GM12878 (cell line): ENCODE data around the gene SLC22A23. TPM values are rescaled to one million over a fixed set of nuclear protein-coding genes. Genes with fewer than 3 reads are reported as not detected.

Source experiments
- ATAC-seq: fragments of 200-7000 bp; cut with Tn5 transposase; 3 replicates; pipeline ENCODE4 v1.9.1; 2020; ENCODE audit warnings: mild to moderate bottlenecking, moderate library complexity
- BruUV-seq: library from RNA; stranded (reverse); fragments of 400-500 nt; replicated peaks from 2 replicates; lab custom pipeline; 2021; lab: Mats Ljungman, UMichigan
- CTCF ChIA-PET: fragments of 300-600 bp; sonication (Branson Sonifier 250); formaldehyde crosslinking; extraction: SDS; loops from one replicate; lab custom pipeline; 2021; ENCODE audit warnings: inconsistent platforms; lab: Yijun Ruan, JAX
- POLR2A ChIA-PET: fragments of 350-600 bp; formaldehyde crosslinking; extraction: SDS; loops from one replicate; lab custom pipeline; 2021; ENCODE audit warnings: inconsistent platforms; lab: Charles Lee
- RAD21 ChIA-PET: fragments of 300-600 bp; sonication (Branson Sonifier 250); formaldehyde crosslinking; loops from one replicate; lab custom pipeline; 2023; ENCODE audit warnings: antibody characterized with exemption; ENCODE audit not compliant: unreplicated experiment; lab: Charles Lee
- SMC1A ChIA-PET: fragments of 300-600 bp; sonication (Branson Sonifier 250); formaldehyde crosslinking; loops from one replicate; lab custom pipeline; 2023; ENCODE audit not compliant: unreplicated experiment, uncharacterized antibody; lab: Charles Lee
- DNase-seq: peaks from one replicate; pipeline ENCODE4 v3.0.0-alpha.2; 2011; ENCODE audit warnings: low read depth, low spot score
- FAIRE-seq: peaks from 3 replicates; lab custom pipeline; 2011; peaks lifted over from hg19 to GRCh38; lab: Jason Lieb, UNC
- H2AFZ ChIP-seq: 2 replicates; pipeline ENCODE4 v1.6.0; 2011; ENCODE audit warnings: low read depth, low read length, control low read depth; ENCODE audit not compliant: control insufficient read depth
- H3K27ac ChIP-seq: 2 replicates; pipeline ENCODE4 v1.5.1; 2011; ENCODE audit warnings: control low read depth; ENCODE audit not compliant: control insufficient read depth, insufficient read depth
- H3K27me3 ChIP-seq, 2 experiments: replicated peaks in 1 of 2; 2 replicates each; pipeline versions ENCODE4 v1.6.0 to v1.6.1; 2011; ENCODE audit warnings: low read length in 1 of 2; ENCODE audit not compliant: control insufficient read depth in 2 of 2, insufficient read depth in 2 of 2
- H3K36me3 ChIP-seq, 2 experiments: 2 replicates each; pipeline ENCODE4 v1.5.1; 2011; ENCODE audit warnings: low read length in 1 of 2; ENCODE audit not compliant: control insufficient read depth in 2 of 2, insufficient read depth in 2 of 2
- H3K4me1 ChIP-seq: 2 replicates; pipeline ENCODE4 v1.6.1; 2011; ENCODE audit warnings: mild to moderate bottlenecking, low read length, moderate library complexity, mixed read lengths; ENCODE audit not compliant: control insufficient read depth, insufficient read depth
- H3K4me2 ChIP-seq: 2 replicates; pipeline ENCODE4 v1.6.0; 2011; ENCODE audit warnings: control low read depth; ENCODE audit not compliant: control insufficient read depth, insufficient read depth
- H3K4me3 ChIP-seq: fragments of 200-600 bp; sonication (generic); 2 replicates; pipeline ENCODE4 v1.5.1; 2016
- H3K79me2 ChIP-seq: 2 replicates; pipeline ENCODE4 v1.6.0; 2011; ENCODE audit warnings: low read length; ENCODE audit not compliant: control insufficient read depth, insufficient read depth
- H3K9ac ChIP-seq: 2 replicates; pipeline ENCODE4 v1.8.0; 2011; ENCODE audit warnings: low read length, control low read depth, mixed read lengths; ENCODE audit not compliant: control insufficient read depth, insufficient read depth
- H3K9me3 ChIP-seq: replicated peaks from 3 replicates; pipeline ENCODE4 v1.5.1; 2011; ENCODE audit warnings: mild to moderate bottlenecking, low read length; ENCODE audit not compliant: control insufficient read depth, insufficient read depth
- H4K20me1 ChIP-seq: 2 replicates; pipeline ENCODE4 v1.6.0; 2011; ENCODE audit not compliant: control insufficient read depth, insufficient read depth
- CBFB ChIP-seq: IDR thresholded peaks from 2 replicates; pipeline ENCODE4 v1.6.1; 2016; ENCODE audit warnings: antibody characterized with exemption, low read depth
- CBX5 ChIP-seq: sonication (generic); IDR thresholded peaks from 2 replicates; pipeline ENCODE4 v1.6.1; 2016; ENCODE audit warnings: low read depth, moderate library complexity, mild to moderate bottlenecking, inconsistent platforms
- CREB1 ChIP-seq: IDR thresholded peaks from 2 replicates; pipeline ENCODE4 v1.6.1; 2012; ENCODE audit warnings: low read depth, mild to moderate bottlenecking, inconsistent platforms
- CREM ChIP-seq: IDR thresholded peaks from 2 replicates; pipeline ENCODE4 v1.6.1; 2014; ENCODE audit warnings: antibody characterized with exemption, low read depth
- DPF2 ChIP-seq: fragments of 450-650 bp; IDR thresholded peaks from 2 replicates; pipeline ENCODE4 v1.6.1; 2017; ENCODE audit warnings: mild to moderate bottlenecking
- HDGF ChIP-seq: fragments of 450-650 bp; IDR thresholded peaks from 2 replicates; pipeline ENCODE4 v1.6.1; 2016; ENCODE audit warnings: antibody characterized with exemption
- JUND ChIP-seq: IDR thresholded peaks from 2 replicates; pipeline ENCODE4 v1.6.1; 2012; ENCODE audit warnings: low read depth, mild to moderate bottlenecking, low read length, improper control_type of control experiment, moderate library complexity
- SP1 ChIP-seq: IDR thresholded peaks from one replicate; pipeline ENCODE4 v1.6.1; 2011; ENCODE audit warnings: low read depth, low read length
- STAT1 ChIP-seq: fragments of 450-650 bp; conservative IDR thresholded peaks from 2 replicates; pipeline ENCODE4 v1.6.1; 2014; ENCODE audit warnings: antibody characterized with exemption, mild to moderate bottlenecking
- WRNIP1 ChIP-seq: IDR thresholded peaks from 2 replicates; pipeline ENCODE4 v1.6.1; 2011; ENCODE audit warnings: low read depth, low read length, improper control_type of control experiment, borderline replicate concordance
- ZBED1 ChIP-seq: IDR thresholded peaks from 2 replicates; pipeline ENCODE4 v1.6.1; 2016; ENCODE audit warnings: borderline replicate concordance
- ZBTB33 ChIP-seq: fragments of 450-650 bp; IDR thresholded peaks from 2 replicates; pipeline ENCODE4 v1.6.1; 2017; ENCODE audit warnings: mild to moderate bottlenecking
- ZBTB40 ChIP-seq: fragments of 450-650 bp; IDR thresholded peaks from 2 replicates; pipeline ENCODE4 v1.6.1; 2016; ENCODE audit warnings: mild to moderate bottlenecking, moderate library complexity, borderline replicate concordance
- ZSCAN29 ChIP-seq: fragments of 450-650 bp; IDR thresholded peaks from 2 replicates; pipeline ENCODE4 v1.6.1; 2017; ENCODE audit warnings: mild to moderate bottlenecking, moderate library complexity
- WGBS: methylation state at CpG from one replicate; pipeline ENCODE4 v1.1.6; 2016; ENCODE audit warnings: low lambda C conversion rate; ENCODE audit not compliant: insufficient replicate concordance, insufficient coverage; ENCODE audit errors: missing lambda C conversion rate; 5-methylcytosine and 5-hydroxymethylcytosine counted together
- in situ Hi-C: fragments of 300-500 bp; cut with MboI; formaldehyde crosslinking; loops from 9 replicates; pipeline ENCODE4 v1.14.3; 2018; ENCODE audit warnings: mixed read lengths
- intact Hi-C: fragments of 100-400 bp; cut with micrococcal nuclease; formaldehyde crosslinking; loops from one replicate; pipeline ENCODE4 v1.14.2; 2022; ENCODE audit not compliant: unreplicated experiment
- polyA plus RNA-seq, 11 experiments: library from polyadenylated mRNA; depleted of rRNA in 4 of 11; unstranded in 6 of 11; stranded (reverse) in 5 of 11; fragments of >200 nt; fragmentation: Nextera tagmentation in 4 of 11; fragmentation: Illumina TruSeq in 1 of 11; extraction: Ambion mirVana in 4 of 11; extraction: Trizol in 1 of 11; gene quantifications; 1 replicate in 1 of 11; 2 replicates in 10 of 11; pipeline versions ENCODE4 v1.2.1 to v1.2.3, GENCODE V29; 2011 to 2016; ENCODE audit warnings: inconsistent platforms in 2 of 11, missing spikeins in 2 of 11, low read depth in 1 of 11
- total RNA-seq, 4 experiments: library from RNA; depleted of rRNA in 3 of 4; stranded (reverse); fragments of >200 nt in 3 of 4; fragmentation: Illumina TruSeq in 1 of 4; extraction: Trizol in 1 of 4; gene quantifications; 2 replicates each; pipeline versions ENCODE4 v1.2.1 to v1.2.3, GENCODE V29; 2013 to 2021
- TF ChIP-seq, protein P1 (sequence below): fragments of 150-350 bp; IDR thresholded peaks from 2 replicates; pipeline ENCODE4 v1.6.1; 2016; ENCODE audit warnings: low read depth, low read length

Gene SLC22A23
- total and polyA plus RNA-seq, 10 of the 15 experiments (the other 5 are each of a cell fraction or from before 2014, with no cell fraction given) = 0.20 to 2.4 (median 0.74) TPM

DNA sequence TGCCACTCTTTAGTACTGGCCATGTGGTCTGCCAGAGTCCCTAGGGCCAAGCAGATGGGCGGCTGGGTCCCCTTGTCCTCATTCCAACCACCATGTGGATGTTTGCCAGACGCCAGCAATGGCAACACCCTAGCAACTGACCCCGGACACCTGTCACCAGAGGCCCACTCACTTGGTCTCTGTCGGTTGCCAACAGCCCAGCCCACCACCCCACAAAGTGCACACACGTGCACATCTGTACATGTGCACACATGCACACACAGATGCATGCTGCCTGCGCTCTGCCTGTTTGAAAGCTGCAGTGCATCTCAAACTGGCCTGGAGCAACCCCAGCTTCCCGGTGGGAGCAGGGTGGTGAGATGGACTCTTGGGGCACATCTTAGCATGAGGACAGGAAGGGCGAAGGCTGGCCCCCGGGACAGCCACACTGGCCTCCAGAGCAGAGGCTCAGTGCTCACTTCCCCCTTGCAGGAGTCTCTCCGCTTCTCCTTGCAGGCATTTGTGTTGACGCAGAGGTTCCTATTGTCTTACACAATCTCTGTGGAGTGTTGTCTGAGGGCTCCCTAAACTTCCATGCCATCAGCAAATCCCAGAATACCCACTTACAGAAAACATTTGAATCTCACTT is 144.1 kb downstream of the SLC22A23 start:
- no peak overlapping the region for H3K27ac ChIP-seq
- DNase-seq (no peak), ATAC-seq (no peak), FAIRE-seq (no peak)
- H3K9ac ChIP-seq = no peak overlapping the region
- no peaks in the 10 kb centered on the region for H3K27me3 ChIP-seq
- H3K79me2 ChIP-seq = no peaks in the 10 kb centered on the region
- TF ChIP-seq ZBTB40 = no peak
- TF ChIP-seq ZSCAN29 = no peak
- no peak for TF ChIP-seq CREB1
- TF ChIP-seq CBFB = no peak
- TF ChIP-seq WRNIP1 = no peak
- no peak for TF ChIP-seq HDGF
- TF ChIP-seq CBX5 = no peak
- no peak for TF ChIP-seq STAT1
- TF ChIP-seq, protein P1, sequence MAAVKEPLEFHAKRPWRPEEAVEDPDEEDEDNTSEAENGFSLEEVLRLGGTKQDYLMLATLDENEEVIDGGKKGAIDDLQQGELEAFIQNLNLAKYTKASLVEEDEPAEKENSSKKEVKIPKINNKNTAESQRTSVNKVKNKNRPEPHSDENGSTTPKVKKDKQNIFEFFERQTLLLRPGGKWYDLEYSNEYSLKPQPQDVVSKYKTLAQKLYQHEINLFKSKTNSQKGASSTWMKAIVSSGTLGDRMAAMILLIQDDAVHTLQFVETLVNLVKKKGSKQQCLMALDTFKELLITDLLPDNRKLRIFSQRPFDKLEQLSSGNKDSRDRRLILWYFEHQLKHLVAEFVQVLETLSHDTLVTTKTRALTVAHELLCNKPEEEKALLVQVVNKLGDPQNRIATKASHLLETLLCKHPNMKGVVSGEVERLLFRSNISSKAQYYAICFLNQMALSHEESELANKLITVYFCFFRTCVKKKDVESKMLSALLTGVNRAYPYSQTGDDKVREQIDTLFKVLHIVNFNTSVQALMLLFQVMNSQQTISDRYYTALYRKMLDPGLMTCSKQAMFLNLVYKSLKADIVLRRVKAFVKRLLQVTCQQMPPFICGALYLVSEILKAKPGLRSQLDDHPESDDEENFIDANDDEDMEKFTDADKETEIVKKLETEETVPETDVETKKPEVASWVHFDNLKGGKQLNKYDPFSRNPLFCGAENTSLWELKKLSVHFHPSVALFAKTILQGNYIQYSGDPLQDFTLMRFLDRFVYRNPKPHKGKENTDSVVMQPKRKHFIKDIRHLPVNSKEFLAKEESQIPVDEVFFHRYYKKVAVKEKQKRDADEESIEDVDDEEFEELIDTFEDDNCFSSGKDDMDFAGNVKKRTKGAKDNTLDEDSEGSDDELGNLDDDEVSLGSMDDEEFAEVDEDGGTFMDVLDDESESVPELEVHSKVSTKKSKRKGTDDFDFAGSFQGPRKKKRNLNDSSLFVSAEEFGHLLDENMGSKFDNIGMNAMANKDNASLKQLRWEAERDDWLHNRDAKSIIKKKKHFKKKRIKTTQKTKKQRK = no peak
- TF ChIP-seq DPF2 = no peak
- TF ChIP-seq CREM = no peak
- no peak for TF ChIP-seq JUND
- TF ChIP-seq ZBTB33 = no peak
- no peak for TF ChIP-seq ZBED1
- no peak for TF ChIP-seq SP1
- H3K4me3 ChIP-seq = no peak overlapping the region
- in situ Hi-C loops (no loop called here), intact Hi-C loops (no loop called here)
- RAD21 ChIA-PET = no interaction called here
- POLR2A ChIA-PET = no interaction called here
- CTCF ChIA-PET = no interaction called here
- no TSS peak for BruUV-seq
- no peaks in the 10 kb centered on the region for H3K36me3 ChIP-seq
- H3K4me2 ChIP-seq = no peak overlapping the region
- SMC1A ChIA-PET = no interaction called here
- H3K9me3 ChIP-seq = no peaks in the 10 kb centered on the region
- no peaks in the 10 kb centered on the region for H4K20me1 ChIP-seq
- H3K4me1 ChIP-seq = no peaks in the 10 kb centered on the region; the same call in 1 of the 2 replicates
- 34% methylated on average over 11 of the region's 11 CpGs for WGBS
- no peak overlapping the region for H2AFZ ChIP-seq
